ENCODE measurements around the gene SLC7A9.

DNA sequence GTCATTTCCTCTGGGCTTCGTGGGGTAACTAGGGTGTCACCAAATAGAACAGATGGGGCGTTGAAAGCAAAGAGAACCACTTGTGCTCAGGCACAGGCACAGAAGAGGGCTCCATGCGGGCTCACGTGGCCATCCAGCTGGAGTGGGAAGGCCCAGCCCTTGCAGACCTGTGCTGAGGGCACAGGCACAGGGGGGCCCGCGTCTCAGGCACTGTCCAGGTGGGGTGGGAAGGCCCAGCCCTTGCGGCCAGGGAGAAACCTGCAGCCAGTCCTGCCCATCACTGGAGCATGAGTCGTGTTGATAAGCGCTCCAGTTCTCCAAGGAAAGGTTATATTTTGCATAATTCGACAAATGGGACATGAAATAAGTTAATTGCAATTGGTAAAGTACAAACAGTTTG is 57.5 kb downstream of the SLC7A9 start:
- TF ChIP-seq POLR2AphosphoS5 (IDR thresholded peaks at IDR 0.05; ENCODE audit: low read depth, low read length) (no peak), TAF1 (IDR thresholded peaks at IDR 0.05; ENCODE audit: borderline replicate concordance, insufficient read depth, low read length) (no peak), SIN3A (IDR thresholded peaks at IDR 0.05; ENCODE audit: borderline replicate concordance, insufficient read depth, low read length) (no peak), FOXP2 (optimal IDR thresholded peaks at IDR 0.05; ENCODE audit: borderline replicate concordance, extremely low read depth, extremely low read length, insufficient read depth) (no peak)
- TF ChIP-seq, protein P1, sequence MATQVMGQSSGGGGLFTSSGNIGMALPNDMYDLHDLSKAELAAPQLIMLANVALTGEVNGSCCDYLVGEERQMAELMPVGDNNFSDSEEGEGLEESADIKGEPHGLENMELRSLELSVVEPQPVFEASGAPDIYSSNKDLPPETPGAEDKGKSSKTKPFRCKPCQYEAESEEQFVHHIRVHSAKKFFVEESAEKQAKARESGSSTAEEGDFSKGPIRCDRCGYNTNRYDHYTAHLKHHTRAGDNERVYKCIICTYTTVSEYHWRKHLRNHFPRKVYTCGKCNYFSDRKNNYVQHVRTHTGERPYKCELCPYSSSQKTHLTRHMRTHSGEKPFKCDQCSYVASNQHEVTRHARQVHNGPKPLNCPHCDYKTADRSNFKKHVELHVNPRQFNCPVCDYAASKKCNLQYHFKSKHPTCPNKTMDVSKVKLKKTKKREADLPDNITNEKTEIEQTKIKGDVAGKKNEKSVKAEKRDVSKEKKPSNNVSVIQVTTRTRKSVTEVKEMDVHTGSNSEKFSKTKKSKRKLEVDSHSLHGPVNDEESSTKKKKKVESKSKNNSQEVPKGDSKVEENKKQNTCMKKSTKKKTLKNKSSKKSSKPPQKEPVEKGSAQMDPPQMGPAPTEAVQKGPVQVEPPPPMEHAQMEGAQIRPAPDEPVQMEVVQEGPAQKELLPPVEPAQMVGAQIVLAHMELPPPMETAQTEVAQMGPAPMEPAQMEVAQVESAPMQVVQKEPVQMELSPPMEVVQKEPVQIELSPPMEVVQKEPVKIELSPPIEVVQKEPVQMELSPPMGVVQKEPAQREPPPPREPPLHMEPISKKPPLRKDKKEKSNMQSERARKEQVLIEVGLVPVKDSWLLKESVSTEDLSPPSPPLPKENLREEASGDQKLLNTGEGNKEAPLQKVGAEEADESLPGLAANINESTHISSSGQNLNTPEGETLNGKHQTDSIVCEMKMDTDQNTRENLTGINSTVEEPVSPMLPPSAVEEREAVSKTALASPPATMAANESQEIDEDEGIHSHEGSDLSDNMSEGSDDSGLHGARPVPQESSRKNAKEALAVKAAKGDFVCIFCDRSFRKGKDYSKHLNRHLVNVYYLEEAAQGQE (IDR thresholded peaks at IDR 0.05; ENCODE audit: insufficient read depth in 1 of 2, low read depth in 2 of 2, low read length in 2 of 2) = no peak
